Bronchus fibroblast of lung (primary cell): Measurements from ENCODE around the gene TPRKB. TPM values are rescaled to one million over a fixed set of nuclear protein-coding genes. Genes with fewer than 3 reads are reported as not detected.

Experiments used
- total RNA-seq: library from RNA; depleted of rRNA; stranded (reverse); fragments of >200 nt; gene quantifications from 2 replicates; pipeline ENCODE4 v1.2.3, GENCODE V29; 2015

TPRKB gene
- total RNA-seq: 46.7 and 55.3 TPM in 2 replicates

GRCh38 chr2:73736855-73737779, at the start of gene TPRKB:
TPRKB (minus strand) TSS chr2:73737345; CDS start chr2:73734569, 2,776 bp downstream.

GRCh38 chr2:73783883-73784282, 46.7 kb upstream of the TPRKB start, which contains the start of gene C2orf78:
C2orf78 (plus strand) TSS chr2:73784183; CDS start chr2:73784310, 127 bp downstream.

GRCh38 chr2:73779467-73780236, 42.5 kb upstream of the TPRKB start, which contains the start of gene DUSP11:
DUSP11 (minus strand) TSS chr2:73780103; CDS start chr2:73779974, 129 bp downstream.

Other genes with a start within 250 kb of the TPRKB start
- not detected in 2 replicates for gene NAT8, start 94.9 kb downstream of the TPRKB start, total RNA-seq
- 20.8 TPM in 2 replicates for gene DUSP11, start 42.8 kb upstream of the TPRKB start, total RNA-seq
- gene C2orf78, start 46.8 kb upstream of the TPRKB start, total RNA-seq: not detected in 2 replicates
- gene STAMBP, start 91.6 kb upstream of the TPRKB start, total RNA-seq: 19.5 and 22.2 TPM in 2 replicates
- gene ACTG2, start 155.7 kb upstream of the TPRKB start, total RNA-seq: 16.5 and 24.8 TPM in 2 replicates
- 88.1 and 89.5 TPM in 2 replicates for gene DGUOK, start 189.5 kb upstream of the TPRKB start, total RNA-seq
- 1.6 and 1.7 TPM in 2 replicates for gene TET3, start 247.6 kb upstream of the TPRKB start, total RNA-seq